Endometrial microvascular endothelial cells (primary cell): Measurements from ENCODE around the gene SSPN. TPM values are rescaled to one million over a fixed set of nuclear protein-coding genes. Genes with fewer than 3 reads are reported as not detected.

ENCODE experiments used
- in situ Hi-C: cut with HindIII; loops from 2 replicates; pipeline ENCODE4 v1.10.0; 2017; ENCODE audit warnings: low sequenced_read_pairs, low pct_unique_long_range_greater_than_20kb; ENCODE audit errors: inconsistent ontology term
- total RNA-seq: library from RNA; depleted of rRNA; stranded (reverse); fragments of >200 nt; gene quantifications from one replicate; pipeline ENCODE4 v1.2.3, GENCODE V29; 2015; ENCODE audit errors: inconsistent ontology term

Gene SSPN
- total RNA-seq, 1 donor from 2014 or later = 0.56 TPM

DNA sequence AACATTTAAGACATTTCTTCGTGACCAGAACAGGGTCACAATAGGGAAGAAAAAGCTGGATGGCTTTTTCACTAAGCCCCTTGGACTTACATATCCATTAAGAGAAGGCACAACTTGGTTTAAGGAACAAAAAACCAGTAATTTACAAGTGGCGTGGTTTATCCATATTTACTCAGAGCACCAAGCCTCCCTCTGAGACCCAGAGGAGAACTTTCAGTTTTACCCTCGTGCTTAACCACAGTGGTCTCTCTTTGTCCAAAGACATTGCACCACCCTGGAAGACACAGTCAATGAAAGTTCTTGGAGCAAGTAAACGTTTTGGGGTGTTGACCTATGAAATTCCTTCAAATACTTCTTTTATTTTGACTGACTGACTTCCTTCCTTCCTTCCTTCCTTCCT lies 52.5 kb downstream of the SSPN start:
- in situ Hi-C loops = no loop called here

DNA sequence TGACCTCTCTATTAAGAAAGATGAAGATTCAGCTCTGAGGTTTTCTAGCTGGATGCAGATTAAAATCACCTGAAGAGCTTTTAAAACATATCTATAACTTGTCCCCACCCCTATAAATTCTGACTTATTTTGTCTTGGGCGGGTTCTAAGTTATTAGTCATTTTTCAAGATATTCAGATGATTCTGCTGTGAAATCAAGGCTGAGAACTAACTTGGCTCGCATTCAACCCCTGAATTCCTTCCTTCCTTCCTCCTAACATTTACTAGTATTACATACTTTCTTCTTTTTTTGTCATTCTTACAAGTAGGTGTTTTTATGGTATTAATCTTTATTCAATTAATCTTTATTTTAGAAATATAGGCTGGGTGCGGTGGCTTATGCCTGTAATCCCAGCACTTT lies 55.4 kb downstream of the SSPN start:
- in situ Hi-C loops = no loop called here

DNA sequence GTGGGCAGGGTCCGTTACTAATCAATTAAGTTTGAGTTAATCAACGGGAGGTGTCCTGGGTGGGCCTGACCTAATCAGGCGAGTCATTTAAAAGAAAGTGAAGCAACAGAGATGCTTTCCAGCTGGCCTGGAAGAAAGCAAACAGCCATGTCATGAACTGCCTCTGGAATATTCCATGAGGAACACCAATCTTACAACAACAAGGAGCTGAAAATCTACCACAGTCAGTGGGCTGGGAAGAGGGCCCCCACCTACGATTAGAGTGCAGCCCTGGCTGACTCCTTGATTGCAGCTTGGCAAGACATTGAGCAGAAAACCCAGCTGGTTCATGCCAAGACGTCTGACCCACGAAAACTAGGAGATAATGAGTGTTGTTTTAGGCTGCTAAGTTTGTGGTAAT lies 56.2 kb downstream of the SSPN start:
- in situ Hi-C loops = no loop called here

DNA sequence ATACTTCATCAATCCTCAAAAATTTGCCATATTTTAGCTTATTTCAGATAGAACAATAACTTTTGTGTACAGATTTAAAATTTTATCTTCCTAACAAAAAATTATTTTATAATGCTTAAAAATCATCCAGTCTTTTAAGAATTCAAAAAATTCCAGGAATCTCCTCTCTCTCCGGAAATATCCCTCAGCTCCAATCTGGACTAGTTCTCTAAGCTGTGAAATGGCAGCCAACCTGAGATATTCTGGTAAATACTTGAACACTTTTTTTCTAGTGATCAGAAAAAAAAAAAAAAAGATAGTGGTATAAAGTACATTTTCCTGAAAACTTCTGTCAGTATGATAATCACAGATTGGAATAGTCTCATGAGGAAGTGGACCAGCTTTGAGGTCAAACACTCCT lies 57.6 kb downstream of the SSPN start:
- in situ Hi-C loops = no loop called here

DNA sequence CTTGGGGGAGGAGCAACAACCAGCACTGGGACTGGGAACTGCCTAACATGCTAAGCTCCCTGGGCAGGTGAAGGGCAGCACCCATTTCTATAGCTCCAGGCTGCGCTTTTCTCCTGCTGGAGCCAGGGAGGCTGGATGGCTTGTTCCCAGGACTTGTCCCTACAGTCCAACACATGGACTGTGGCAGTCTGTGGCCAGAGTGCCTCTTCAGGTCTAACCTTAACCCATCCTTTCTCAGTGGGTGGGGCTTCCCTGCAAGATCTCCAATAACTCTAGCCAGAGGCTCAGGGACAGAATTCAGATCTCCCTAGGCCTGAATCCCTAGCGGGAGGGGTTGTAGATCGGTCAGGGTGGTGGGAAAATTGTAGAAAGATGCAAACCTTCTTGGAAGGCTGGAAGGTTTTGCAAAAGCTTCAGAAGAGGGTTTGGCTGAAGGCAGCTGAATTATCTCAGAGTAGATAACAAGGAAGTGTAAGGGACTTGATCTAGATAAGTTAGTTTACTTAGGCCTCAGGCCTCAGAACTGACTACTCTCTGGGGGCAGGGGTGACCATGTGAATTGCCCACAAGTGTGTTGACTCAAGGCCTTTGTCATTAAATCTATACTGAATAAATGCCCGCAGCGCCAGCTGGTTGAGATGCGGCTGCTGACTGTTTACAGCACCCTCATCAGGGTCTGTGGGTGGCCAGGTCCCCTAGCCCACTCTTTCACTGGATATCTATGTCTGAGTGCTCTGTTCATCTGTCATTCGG lies 60.7 kb downstream of the SSPN start:
- in situ Hi-C loops = no loop called here

DNA sequence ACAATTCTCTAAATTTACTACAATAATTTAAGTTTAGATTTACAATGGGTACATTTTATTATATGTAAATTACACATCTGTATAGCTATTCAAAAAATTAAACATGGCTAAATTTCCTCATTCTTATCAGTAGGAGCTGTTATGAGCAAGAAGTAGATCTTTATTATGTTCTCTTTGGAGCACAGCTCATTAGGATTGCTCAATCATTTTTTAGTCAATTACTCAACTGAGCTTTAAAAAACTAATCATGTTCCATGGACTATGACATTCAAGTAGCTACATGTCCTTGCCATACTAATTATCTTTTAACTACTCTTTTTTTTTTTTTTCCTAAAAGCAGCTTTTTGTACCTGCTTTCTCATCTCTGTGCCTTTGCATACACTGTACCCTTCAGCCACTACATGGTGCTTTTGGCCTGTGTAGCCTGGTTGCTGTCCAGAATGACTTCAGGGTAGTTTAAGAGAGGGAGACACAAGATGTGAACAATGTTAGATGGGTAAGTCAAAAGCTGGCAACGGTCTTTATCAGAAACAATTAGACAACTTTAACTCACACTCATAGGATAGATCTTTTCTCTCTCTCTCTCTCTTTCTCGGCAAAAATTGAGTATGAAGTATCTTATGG lies 69.0 kb downstream of the SSPN start:
- in situ Hi-C loops = no loop called here

DNA sequence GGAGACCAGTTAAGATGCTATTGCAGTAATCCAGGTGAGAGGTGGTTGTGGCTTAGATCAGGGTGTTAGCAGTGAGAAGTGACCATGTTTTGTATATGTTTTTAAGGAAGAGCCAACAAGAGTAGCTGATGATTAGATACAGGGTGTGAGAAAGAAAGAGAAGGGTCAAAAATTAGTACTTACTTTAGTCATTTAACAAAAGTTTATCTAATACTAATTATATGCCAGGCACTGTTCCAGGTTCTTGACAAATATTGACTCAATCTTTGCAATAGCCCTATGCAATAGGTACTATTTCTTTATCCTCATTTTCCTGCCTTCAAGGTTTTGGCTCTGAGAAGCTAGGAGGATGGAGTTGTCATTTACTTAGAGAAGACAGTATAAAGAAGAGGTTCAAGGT lies 70.2 kb downstream of the SSPN start:
- in situ Hi-C loops = no loop called here

DNA sequence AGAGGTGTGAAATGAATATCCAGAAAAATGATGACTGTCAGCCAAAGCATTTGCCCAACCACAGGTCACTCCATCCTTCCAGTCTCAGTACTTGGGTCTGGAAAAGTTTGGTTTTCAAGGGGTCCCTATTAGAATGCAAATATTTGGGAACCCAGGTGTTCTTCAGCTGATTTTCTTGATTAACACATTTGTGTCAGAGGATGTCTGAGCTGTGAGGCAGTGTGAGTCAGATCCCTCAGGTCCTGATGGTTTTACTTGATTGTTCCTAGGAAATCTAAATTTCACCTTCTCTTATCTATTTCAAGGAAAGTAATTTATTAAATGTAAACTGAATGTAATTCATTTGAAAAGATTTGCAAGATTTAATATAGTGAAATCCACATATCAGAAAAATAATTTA lies 71.5 kb downstream of the SSPN start:
- in situ Hi-C loops = no loop called here

DNA sequence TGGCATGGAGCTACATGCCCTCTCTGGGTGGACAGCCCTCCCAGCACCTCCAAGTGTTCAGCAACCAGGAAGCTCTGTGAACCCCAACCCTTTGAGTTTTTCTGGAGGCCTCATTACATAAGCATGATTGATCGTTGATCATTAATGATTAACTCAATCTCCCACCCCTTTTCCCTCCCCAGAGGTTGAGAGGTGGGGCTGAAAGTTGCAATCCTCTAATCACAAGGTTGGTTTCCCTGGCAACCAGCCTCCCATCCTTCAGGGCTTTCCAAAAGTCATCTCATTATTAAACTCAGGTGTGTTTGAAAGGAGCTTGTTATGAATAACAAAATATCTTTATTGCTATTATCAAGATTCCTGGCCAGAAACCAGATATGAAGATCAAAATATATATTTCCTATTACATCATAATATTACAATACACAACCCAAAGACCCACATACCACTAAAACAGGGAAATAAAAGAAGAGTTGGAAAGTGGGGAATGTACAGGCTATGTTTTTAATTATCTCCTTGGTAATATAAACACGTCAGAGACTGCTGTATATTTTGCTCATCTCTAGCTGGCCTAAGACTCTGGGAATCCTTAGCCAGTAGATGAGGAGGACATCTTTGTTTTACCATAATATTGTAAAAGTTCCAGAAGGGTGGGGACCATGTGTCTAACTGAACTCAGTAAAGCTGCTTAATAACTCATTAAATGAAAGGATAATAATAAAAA lies 73.6 kb downstream of the SSPN start:
- in situ Hi-C loops = no loop called here

DNA sequence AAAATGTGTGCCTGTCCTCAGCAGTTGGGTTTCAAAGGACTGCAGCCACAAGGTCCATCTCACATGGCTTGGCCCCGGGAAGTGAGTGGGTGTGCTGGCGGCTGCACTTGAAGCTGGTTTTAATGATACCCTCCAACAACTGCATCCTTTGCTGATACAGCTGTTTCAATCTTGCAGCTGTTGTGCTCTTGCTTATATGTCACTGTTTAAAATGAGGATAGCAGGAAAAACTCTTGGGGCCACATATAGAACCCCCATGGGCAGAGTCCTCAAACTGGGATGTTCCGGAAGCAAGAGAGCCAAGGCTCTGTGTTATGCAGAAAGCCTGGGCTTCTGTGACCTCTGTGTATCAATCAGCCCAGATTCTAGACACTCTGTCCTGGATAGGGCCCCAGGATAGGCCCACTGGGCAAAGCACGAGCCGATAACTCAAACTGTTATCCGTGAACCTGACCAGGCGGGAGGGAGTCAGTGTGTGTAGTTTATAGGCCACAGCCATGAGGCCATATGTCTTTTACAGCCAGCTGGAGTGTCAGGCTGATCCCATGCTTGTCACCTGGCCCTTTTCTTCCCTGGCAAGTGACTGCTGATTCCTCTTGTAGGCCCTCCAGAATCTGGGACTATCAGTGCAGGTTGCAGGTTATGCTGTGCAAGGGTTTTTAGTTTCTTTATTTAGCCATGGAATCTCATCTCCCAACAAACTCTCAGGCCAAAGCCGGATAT lies 74.3 kb downstream of the SSPN start:
- in situ Hi-C loops = no loop called here

DNA sequence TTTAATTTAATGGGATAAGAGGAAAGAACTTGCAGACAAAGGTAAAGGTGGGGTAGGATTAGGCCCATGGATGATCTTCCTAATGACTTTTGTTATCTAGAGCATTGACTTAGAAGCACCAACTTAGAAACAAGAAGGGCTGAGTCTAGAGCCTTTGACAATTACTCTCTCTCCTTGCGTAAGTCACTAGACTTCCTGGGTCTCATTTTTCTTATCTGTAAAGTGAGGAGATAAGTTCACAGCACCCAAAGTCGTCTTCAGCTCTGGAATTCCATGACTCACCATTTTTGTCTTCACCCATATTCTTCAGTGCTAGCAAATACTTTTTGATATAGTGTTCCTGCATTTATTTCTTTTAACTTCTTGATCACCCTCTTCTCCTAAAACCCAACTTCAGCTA lies 75.7 kb downstream of the SSPN start:
- in situ Hi-C loops = no loop called here

DNA sequence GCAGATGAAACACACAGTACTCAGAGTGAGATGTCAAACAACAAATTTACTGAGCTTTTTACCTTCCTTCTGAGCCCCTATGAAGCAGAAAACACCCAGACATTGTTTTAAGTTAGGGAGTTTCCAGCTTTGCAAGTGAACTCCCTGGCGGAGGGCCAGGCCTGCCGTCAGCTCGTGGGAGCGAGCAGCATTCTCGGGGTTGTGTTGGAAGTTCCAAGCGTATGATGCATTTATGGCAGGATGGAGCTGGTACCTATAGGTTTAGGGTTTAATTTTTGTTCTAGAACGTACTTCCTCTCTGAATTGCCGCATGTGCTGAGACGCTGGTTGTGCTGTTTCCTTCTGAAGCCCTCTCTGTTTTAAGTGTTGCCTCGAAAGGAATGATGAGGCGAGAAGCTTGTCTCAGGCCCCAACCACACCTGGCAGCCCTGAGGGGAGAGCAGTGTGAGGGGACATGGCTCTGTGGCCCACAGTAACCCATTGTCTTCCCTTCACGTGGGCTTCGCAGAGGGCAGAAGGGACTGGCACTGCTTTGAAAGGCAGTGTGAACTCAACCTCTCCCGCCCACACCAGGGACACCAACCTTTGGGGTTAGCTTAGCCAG lies 76.6 kb downstream of the SSPN start:
- in situ Hi-C loops = no loop called here

DNA sequence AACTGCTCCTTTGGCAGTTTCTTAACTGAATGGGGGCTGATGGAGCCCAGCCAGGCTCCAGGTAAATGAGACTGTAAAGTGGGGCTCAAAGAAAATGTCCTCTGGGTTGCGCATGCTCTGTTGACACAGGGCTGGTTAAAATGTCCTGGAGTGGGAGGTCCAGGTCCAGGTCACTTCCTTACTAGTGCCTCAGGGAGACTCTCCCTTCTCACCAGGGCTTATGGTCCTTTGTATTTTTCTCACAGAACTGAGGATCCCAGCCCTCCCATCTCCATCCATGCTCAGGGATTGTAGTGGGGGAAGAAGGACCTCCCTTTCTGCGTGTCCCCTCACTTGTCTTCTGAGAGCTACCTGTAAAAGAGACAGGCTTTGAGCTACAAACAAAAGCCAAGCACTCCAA lies 77.5 kb downstream of the SSPN start:
- in situ Hi-C loops = no loop called here

DNA sequence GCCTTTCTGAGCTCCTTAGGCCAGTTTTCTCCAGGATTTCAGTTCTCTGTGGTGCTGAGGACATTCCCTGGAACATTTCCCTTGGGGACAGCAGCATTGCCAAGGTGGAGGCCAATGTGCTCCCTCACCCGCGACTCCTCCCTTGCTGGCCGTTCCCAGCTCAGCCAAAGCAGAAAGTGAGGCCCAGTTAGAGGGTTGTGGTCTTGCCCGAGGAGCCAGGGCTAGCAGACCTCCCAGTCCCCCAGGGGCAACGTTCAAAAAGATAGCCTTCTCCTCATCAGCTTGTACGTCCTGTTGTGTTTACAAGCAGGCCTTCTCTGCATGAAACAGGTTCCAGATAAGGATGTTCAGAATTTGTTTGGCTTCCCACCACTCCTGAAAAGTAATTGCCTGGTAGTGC lies 78.4 kb downstream of the SSPN start:
- in situ Hi-C loops = no loop called here

DNA sequence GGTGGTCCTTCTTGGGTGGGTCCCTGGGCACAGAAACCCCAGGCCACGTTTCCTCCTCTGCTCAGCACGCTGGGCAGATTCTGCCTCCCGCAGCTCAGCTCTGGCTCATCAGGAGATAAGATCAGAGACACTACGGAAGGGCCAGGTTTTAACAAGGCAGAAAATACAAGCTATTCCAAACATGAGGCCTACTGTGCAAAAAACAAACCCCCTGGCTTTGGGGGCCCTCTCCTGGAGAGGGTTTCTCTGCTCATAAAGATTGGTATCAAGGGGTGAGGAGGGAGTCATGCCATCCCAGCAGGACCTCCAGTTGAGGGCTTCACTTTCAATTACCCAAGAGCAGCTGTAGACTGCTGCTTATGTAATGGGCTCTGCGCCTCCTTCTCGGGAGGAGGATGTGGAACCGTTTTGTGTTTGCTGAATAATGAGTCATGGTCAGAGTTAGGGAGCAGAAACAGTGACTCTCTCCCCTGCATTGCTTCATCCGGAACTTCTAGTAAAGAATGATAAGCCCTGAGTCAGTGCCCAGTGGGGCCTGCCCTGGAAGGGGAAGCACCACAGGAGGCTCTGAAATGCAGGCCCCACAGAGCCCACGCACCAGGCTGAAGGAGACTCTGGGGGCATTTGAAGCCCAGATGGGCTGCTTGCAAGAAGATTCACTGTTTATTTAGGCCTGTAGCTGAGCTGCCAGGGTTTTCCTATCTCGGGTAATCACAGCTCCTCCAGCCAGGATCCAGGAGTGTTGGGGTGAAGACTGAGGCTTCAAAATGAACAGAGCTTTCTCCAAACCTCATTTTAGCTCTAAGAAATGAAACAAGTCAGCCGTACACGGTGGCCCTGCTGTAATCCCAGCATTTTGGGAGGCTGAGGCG lies 79.3 kb downstream of the SSPN start:
- in situ Hi-C loops = no loop called here

DNA sequence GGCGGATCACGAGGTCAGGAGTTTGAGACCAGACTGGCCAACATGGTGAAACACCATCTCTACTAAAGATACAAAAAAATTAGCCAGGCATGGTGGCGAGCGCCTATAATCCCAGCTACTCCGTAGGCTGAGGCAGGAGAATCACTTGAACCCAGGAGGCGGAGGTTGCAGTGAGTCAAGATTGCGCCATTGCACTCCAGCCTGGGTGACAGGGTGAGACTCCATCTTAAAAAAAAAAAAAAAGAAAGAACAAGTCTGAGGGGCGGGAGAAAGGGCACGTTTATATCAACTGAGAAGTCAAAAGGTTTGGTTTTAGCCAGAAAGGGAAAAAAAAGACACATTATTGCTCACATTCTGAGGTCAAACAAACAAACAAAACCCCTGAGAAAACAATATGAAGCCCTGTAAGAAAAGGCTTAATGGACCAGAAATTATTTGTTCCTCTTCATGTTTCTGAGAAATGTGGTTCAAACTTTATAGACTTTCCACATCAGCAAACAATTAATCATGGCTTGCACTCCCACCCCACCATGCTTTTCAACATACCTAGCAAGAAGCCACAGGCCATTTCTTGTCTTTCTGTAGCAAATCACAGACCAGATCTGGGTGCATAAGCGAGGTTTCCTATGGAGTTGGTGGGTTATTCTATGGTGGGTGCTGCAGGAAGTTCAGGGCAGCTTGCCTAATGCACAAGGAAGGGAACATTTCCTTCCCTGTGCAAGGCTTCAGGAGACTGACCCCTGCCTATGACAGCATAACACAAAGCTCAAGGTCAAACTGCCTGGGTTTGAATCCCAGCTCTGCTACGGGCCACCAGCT lies 80.1 kb downstream of the SSPN start:
- in situ Hi-C loops = no loop called here

DNA sequence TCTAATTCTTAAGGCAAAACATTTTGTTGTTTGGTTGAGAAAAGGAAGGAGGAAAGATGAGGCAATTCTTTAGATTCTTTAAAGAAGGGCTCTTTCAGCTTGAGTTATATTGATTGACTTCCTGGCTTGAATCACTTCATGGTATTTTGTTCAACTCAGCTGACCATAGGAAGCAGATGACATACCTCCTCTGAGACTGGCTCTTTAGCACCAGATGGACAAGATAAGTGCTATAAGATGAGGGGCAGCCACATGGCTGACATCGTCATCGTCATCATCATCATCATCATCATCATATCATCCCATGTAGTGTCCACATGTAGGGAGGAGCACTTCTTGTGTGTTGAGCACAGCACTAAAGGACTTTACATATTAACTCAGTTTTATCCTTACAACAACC lies 81.3 kb downstream of the SSPN start:
- in situ Hi-C loops = no loop called here
